Esophagus muscularis mucosa (tissue), 3 donors: ENCODE results near the gene HHIP.

Experiments
- POLR2AphosphoS5 ChIP-seq, 2 donors: sonication (generic); formaldehyde crosslinking; IDR thresholded peaks; one replicate each; pipeline ENCODE4 v1.6.1; 2017; ENCODE audit warnings: antibody characterized with exemption in 2 of 2
- TF ChIP-seq, protein P1 (sequence below), 3 experiments: fragments of 200-600 bp in 2 of 3; fragments of 450-650 bp in 1 of 3; sonication (generic) in 2 of 3; IDR thresholded peaks; one replicate each; pipeline ENCODE4 v1.5.1; 2017 to 2019; ENCODE audit warnings: antibody characterized with exemption in 3 of 3, mild to moderate bottlenecking in 2 of 3, moderate library complexity in 1 of 3

- TF ChIP-seq, protein P1, sequence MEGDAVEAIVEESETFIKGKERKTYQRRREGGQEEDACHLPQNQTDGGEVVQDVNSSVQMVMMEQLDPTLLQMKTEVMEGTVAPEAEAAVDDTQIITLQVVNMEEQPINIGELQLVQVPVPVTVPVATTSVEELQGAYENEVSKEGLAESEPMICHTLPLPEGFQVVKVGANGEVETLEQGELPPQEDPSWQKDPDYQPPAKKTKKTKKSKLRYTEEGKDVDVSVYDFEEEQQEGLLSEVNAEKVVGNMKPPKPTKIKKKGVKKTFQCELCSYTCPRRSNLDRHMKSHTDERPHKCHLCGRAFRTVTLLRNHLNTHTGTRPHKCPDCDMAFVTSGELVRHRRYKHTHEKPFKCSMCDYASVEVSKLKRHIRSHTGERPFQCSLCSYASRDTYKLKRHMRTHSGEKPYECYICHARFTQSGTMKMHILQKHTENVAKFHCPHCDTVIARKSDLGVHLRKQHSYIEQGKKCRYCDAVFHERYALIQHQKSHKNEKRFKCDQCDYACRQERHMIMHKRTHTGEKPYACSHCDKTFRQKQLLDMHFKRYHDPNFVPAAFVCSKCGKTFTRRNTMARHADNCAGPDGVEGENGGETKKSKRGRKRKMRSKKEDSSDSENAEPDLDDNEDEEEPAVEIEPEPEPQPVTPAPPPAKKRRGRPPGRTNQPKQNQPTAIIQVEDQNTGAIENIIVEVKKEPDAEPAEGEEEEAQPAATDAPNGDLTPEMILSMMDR (IDR thresholded peaks at IDR 0.05) = no peak
- TF ChIP-seq POLR2AphosphoS5 (IDR thresholded peaks at IDR 0.05) = no peak
These were observed 92.7 kb downstream of the HHIP start for GRCh38 chr4:144738649-144739048.
